Endothelial cell of umbilical vein (primary cell): Measurements from ENCODE around the gene PARD3B. TPM values are rescaled to one million over a fixed set of nuclear protein-coding genes. Genes with fewer than 3 reads are reported as not detected.

ENCODE experiments used
- BruUV-seq: library from RNA; stranded (reverse); fragments of 400-500 nt; replicated peaks from 2 replicates; lab custom pipeline; 2021; lab: Mats Ljungman, UMichigan
- CTCF ChIA-PET: fragments of 300-600, 350-600 bp; sonication (Branson Sonifier 250); formaldehyde crosslinking; loops from one replicate; lab custom pipeline; 2021; ENCODE audit warnings: antibody characterized with exemption, inconsistent platforms; lab: Charles Lee
- POLR2A ChIA-PET: fragments of 300-600, 350-600 bp; sonication (Branson Sonifier 250); formaldehyde crosslinking; loops from one replicate; lab custom pipeline; 2021; ENCODE audit warnings: antibody characterized with exemption, inconsistent platforms; lab: Charles Lee
- DNase-seq: peaks from one replicate; pipeline ENCODE4 v3.0.0-alpha.2; 2011; ENCODE audit warnings: low read depth, low spot score
- FAIRE-seq: peaks from 2 replicates; lab custom pipeline; 2011; peaks lifted over from hg19 to GRCh38; lab: Jason Lieb, UNC
- H2AFZ ChIP-seq: 2 replicates; pipeline ENCODE4 v1.6.0; 2012; ENCODE audit warnings: low read depth, low read length, control low read depth, inconsistent platforms
- H3K27ac ChIP-seq: 2 replicates; pipeline ENCODE4 v1.5.1; 2011; ENCODE audit warnings: low read depth, mild to moderate bottlenecking, control low read depth, low read length, moderate library complexity; ENCODE audit not compliant: insufficient read depth
- H3K27me3 ChIP-seq, 2 experiments: 2 replicates each; pipeline versions ENCODE4 v1.6.0 to v1.6.1; 2011; ENCODE audit warnings: low read length in 2 of 2, mixed read lengths in 1 of 2; ENCODE audit not compliant: control insufficient read depth in 2 of 2, insufficient read depth in 2 of 2
- H3K36me3 ChIP-seq, 2 experiments: 2 replicates in 1 of 2; 3 replicates in 1 of 2; pipeline ENCODE4 v1.5.1; 2011; ENCODE audit warnings: low read length in 2 of 2, mild to moderate bottlenecking in 1 of 2, moderate library complexity in 1 of 2; ENCODE audit not compliant: control insufficient read depth in 2 of 2, insufficient read depth in 2 of 2; ENCODE audit errors: extremely low read depth in 1 of 2
- H3K4me1 ChIP-seq: 3 replicates; pipeline ENCODE4 v1.5.1; 2011; ENCODE audit warnings: mild to moderate bottlenecking, low read length; ENCODE audit not compliant: control insufficient read depth, insufficient read depth; ENCODE audit errors: extremely low read depth
- H3K4me2 ChIP-seq: 2 replicates; pipeline ENCODE4 v1.6.1; 2011; ENCODE audit warnings: low read length, control low read depth, mixed read lengths; ENCODE audit not compliant: insufficient read depth
- H3K4me3 ChIP-seq, 3 experiments: fragments of 200-600 bp in 1 of 3; sonication (generic), shearing (Covaris generic) in 1 of 3; replicated peaks in 1 of 3; 2 replicates each; pipeline ENCODE4 v1.5.1; 2011 to 2016; ENCODE audit warnings: control low read depth in 3 of 3, low read length in 3 of 3, mild to moderate bottlenecking in 2 of 3, inconsistent platforms in 1 of 3, low read depth in 1 of 3, moderate library complexity in 1 of 3; ENCODE audit not compliant: insufficient read depth in 1 of 3
- H3K79me2 ChIP-seq: 2 replicates; pipeline ENCODE4 v1.6.0; 2012; ENCODE audit warnings: low read length, inconsistent platforms; ENCODE audit not compliant: control insufficient read depth, insufficient read depth
- H3K9ac ChIP-seq: replicated peaks from 2 replicates; pipeline ENCODE3; 2011; ENCODE audit warnings: low read length, control low read depth; ENCODE audit not compliant: insufficient read depth; ENCODE audit errors: extremely low read depth
- H3K9me1 ChIP-seq: replicated peaks from 3 replicates; pipeline ENCODE4 v1.6.0; 2011; ENCODE audit warnings: mild to moderate bottlenecking, low read length; ENCODE audit not compliant: control insufficient read depth, insufficient read depth; ENCODE audit errors: extremely low read depth
- H3K9me3 ChIP-seq: replicated peaks from 2 replicates; pipeline ENCODE4 v1.5.1; 2012; ENCODE audit warnings: low read length, inconsistent platforms; ENCODE audit not compliant: control insufficient read depth, insufficient read depth
- H4K20me1 ChIP-seq: replicated peaks from 2 replicates; pipeline ENCODE3; 2011; ENCODE audit warnings: mild to moderate bottlenecking, low read length; ENCODE audit not compliant: control insufficient read depth, insufficient read depth; ENCODE audit errors: extremely low read depth
- EZH2 ChIP-seq: IDR thresholded peaks from 2 replicates; pipeline ENCODE4 v1.6.1; 2012; ENCODE audit warnings: borderline replicate concordance, low read depth, mild to moderate bottlenecking, moderate library complexity, low read length, inconsistent platforms; ENCODE audit not compliant: severe bottlenecking
- FOS ChIP-seq: IDR thresholded peaks from 2 replicates; pipeline ENCODE4 v1.6.1; 2011; ENCODE audit warnings: mild to moderate bottlenecking, low read length, moderate library complexity, borderline replicate concordance; ENCODE audit not compliant: insufficient read depth
- GATA2 ChIP-seq: IDR thresholded peaks from 2 replicates; pipeline ENCODE4 v1.7.0; 2011; ENCODE audit warnings: low read depth, mild to moderate bottlenecking, moderate library complexity, mixed read lengths, low read length; ENCODE audit not compliant: insufficient read length, insufficient read depth
- JUN ChIP-seq: IDR thresholded peaks from 2 replicates; pipeline ENCODE4 v1.6.1; 2011; ENCODE audit warnings: borderline replicate concordance, low read depth; ENCODE audit not compliant: insufficient read length, insufficient read depth
- MYC ChIP-seq: IDR thresholded peaks from one replicate; pipeline ENCODE4 v1.6.1; 2011; ENCODE audit warnings: mild to moderate bottlenecking, low read depth, low read length
- POLR2A ChIP-seq: IDR thresholded peaks from 2 replicates; pipeline ENCODE4 v1.6.1; 2012; ENCODE audit warnings: low read depth, mild to moderate bottlenecking, control low read depth, low read length
- POLR2AphosphoS5 ChIP-seq: IDR thresholded peaks from 2 replicates; pipeline ENCODE4 v1.6.1; 2012; ENCODE audit warnings: low read depth, mild to moderate bottlenecking, control low read depth, low read length, moderate library complexity; ENCODE audit not compliant: insufficient read depth
- dilution Hi-C: fragments of 300-500 bp; cut with MboI; formaldehyde crosslinking; loops from one replicate; pipeline ENCODE4 v1.15.0; 2019; ENCODE audit warnings: low sequenced_read_pairs; ENCODE audit not compliant: extremely low pct_ligation_motif_present
- intact Hi-C: fragments of 100-400 bp; cut with micrococcal nuclease; formaldehyde crosslinking; loops from one replicate; pipeline ENCODE4 v1.10.0; 2022
- polyA plus RNA-seq, 4 experiments: library from polyadenylated mRNA; depleted of rRNA in 3 of 4; stranded (reverse) in 3 of 4; unstranded in 1 of 4; fragments of >200 nt; gene quantifications; 2 replicates each; pipeline versions ENCODE4 v1.2.1 to v1.2.3, GENCODE V29; 2011 to 2012; ENCODE audit warnings: missing spikeins in 1 of 4
- total RNA-seq: library from RNA; stranded (reverse); gene quantifications from 2 replicates; pipeline ENCODE4 v1.2.3, GENCODE V29; 2021
- TF ChIP-seq, protein P1 (sequence below), 2 donors: IDR thresholded peaks; 1 replicate in 1 of 2; 2 replicates in 1 of 2; pipeline ENCODE4 v1.5.1; 2011; ENCODE audit warnings: low read length in 2 of 2, mild to moderate bottlenecking in 2 of 2, moderate library complexity in 2 of 2, control low read depth in 1 of 2, inconsistent platforms in 1 of 2, low read depth in 1 of 2; ENCODE audit not compliant: insufficient read depth in 1 of 2; ENCODE audit errors: extremely low read depth in 1 of 2
- TF ChIP-seq, protein P2 (sequence below): IDR thresholded peaks from 2 replicates; pipeline ENCODE4 v1.6.1; 2011; ENCODE audit not compliant: insufficient read depth, insufficient read length

PARD3B gene
- total and polyA plus RNA-seq, 2 donors (not counting 3 experiments of a cell fraction or from before 2014, with no cell fraction given) = 2.2 to 30.9 TPM

- Histone ChIP-seq H3K4me1 (no peaks in the 10 kb centered on the region), H3K9me3 (no peaks in the 10 kb centered on the region), H3K9ac (no peak overlapping the region), H3K9me1 (no peaks in the 10 kb centered on the region), H3K27me3 (no peaks in the 10 kb centered on the region), H3K79me2 (no peaks in the 10 kb centered on the region), H4K20me1 (no peaks in the 10 kb centered on the region), H3K4me2 (no peak overlapping the region), H2AFZ (no peak overlapping the region), H3K4me3 (no peak overlapping the region), H3K36me3 (no peaks in the 10 kb centered on the region), H3K27ac (no peak overlapping the region)
- no TSS peak for BruUV-seq
- dilution Hi-C loops = no loop called here
- intact Hi-C loops = no loop called here
- DNase-seq = no peak
- ChIA-PET POLR2A (no interaction called here), CTCF (no interaction called here)
- TF ChIP-seq, protein P1, sequence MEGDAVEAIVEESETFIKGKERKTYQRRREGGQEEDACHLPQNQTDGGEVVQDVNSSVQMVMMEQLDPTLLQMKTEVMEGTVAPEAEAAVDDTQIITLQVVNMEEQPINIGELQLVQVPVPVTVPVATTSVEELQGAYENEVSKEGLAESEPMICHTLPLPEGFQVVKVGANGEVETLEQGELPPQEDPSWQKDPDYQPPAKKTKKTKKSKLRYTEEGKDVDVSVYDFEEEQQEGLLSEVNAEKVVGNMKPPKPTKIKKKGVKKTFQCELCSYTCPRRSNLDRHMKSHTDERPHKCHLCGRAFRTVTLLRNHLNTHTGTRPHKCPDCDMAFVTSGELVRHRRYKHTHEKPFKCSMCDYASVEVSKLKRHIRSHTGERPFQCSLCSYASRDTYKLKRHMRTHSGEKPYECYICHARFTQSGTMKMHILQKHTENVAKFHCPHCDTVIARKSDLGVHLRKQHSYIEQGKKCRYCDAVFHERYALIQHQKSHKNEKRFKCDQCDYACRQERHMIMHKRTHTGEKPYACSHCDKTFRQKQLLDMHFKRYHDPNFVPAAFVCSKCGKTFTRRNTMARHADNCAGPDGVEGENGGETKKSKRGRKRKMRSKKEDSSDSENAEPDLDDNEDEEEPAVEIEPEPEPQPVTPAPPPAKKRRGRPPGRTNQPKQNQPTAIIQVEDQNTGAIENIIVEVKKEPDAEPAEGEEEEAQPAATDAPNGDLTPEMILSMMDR (IDR thresholded peaks at IDR 0.05; ENCODE audit: extremely low read depth in 1 of 2, insufficient read depth in 1 of 2, low read depth in 1 of 2, low read length in 2 of 2) = no peak
- TF ChIP-seq, protein P2, sequence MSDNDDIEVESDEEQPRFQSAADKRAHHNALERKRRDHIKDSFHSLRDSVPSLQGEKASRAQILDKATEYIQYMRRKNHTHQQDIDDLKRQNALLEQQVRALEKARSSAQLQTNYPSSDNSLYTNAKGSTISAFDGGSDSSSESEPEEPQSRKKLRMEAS = no peak
- TF ChIP-seq FOS (no peak), POLR2A (no peak), MYC (no peak), POLR2AphosphoS5 (no peak), EZH2 (no peak), GATA2 (no peak), JUN (no peak)
- no peak for FAIRE-seq
Measured at GRCh38 chr2:204984518-204984917, 439.2 kb downstream of the PARD3B start.
